H1 (cell line): ENCODE results near the gene FBLN5. TPM values are rescaled to one million over a fixed set of nuclear protein-coding genes. Genes with fewer than 3 reads are reported as not detected.

Source experiments
- CTCF ChIA-PET: fragments of 300-600 bp; sonication (Branson Sonifier 250); formaldehyde crosslinking; loops from one replicate; lab custom pipeline; 2021; ENCODE audit not compliant: partially characterized antibody; lab: Charles Lee
- POLR2A ChIA-PET: fragments of 300-600 bp; sonication (Branson Sonifier 250); formaldehyde crosslinking; loops from one replicate; lab custom pipeline; 2021; ENCODE audit warnings: inconsistent platforms; ENCODE audit not compliant: partially characterized antibody; lab: Charles Lee
- DNase-seq, 2 experiments: peaks; one replicate each; pipeline versions ENCODE4 v3.0.0 to v3.0.0-alpha.2; 2010 to 2022; ENCODE audit warnings: low spot score in 2 of 2, low read depth in 1 of 2, mixed read lengths in 1 of 2
- FAIRE-seq: peaks from 2 replicates; lab custom pipeline; 2011; peaks lifted over from hg19 to GRCh38; lab: Jason Lieb, UNC
- H2AFZ ChIP-seq: 2 replicates; pipeline ENCODE4 v1.8.1; 2012; ENCODE audit warnings: low read length, inconsistent platforms
- H2AK5ac ChIP-seq: 2 replicates; pipeline ENCODE4 v1.6.1; 2013; ENCODE audit warnings: low read depth, low read length
- H2BK120ac ChIP-seq: replicated peaks from 2 replicates; pipeline ENCODE3; 2013; ENCODE audit warnings: low read depth, low read length, inconsistent platforms
- H2BK12ac ChIP-seq: 2 replicates; pipeline ENCODE4 v1.6.1; 2013; ENCODE audit warnings: low read depth, low read length
- H2BK15ac ChIP-seq: 2 replicates; pipeline ENCODE4 v1.6.1; 2013; ENCODE audit warnings: low read length
- H2BK20ac ChIP-seq: 2 replicates; pipeline ENCODE4 v1.6.1; 2013; ENCODE audit warnings: low read length
- H2BK5ac ChIP-seq: 2 replicates; pipeline ENCODE4 v1.6.1; 2013; ENCODE audit warnings: low read depth, low read length
- H3K14ac ChIP-seq: 2 replicates; pipeline ENCODE4 v1.6.1; 2013; ENCODE audit warnings: inconsistent platforms; ENCODE audit not compliant: insufficient read length
- H3K18ac ChIP-seq: 2 replicates; pipeline ENCODE4 v1.6.1; 2013; ENCODE audit warnings: low read length; ENCODE audit errors: extremely low read depth
- H3K23ac ChIP-seq: 2 replicates; pipeline ENCODE4 v1.6.1; 2013; ENCODE audit warnings: inconsistent platforms; ENCODE audit not compliant: insufficient read length
- H3K23me2 ChIP-seq: 2 replicates; pipeline ENCODE4 v1.6.1; 2013; ENCODE audit warnings: low read depth, low read length
- H3K27ac ChIP-seq: 2 replicates; pipeline ENCODE4 v1.6.1; 2011; ENCODE audit warnings: low read depth, low read length, inconsistent platforms
- H3K27me3 ChIP-seq, 4 experiments: replicated peaks in 1 of 4; 1 replicate in 1 of 4; 2 replicates in 3 of 4; pipeline versions ENCODE4 v1.6.1 to v1.8.1; 2011 to 2013; ENCODE audit warnings: low read length in 3 of 4, mild to moderate bottlenecking in 3 of 4, inconsistent platforms in 2 of 4, mixed read lengths in 2 of 4, moderate library complexity in 1 of 4; ENCODE audit not compliant: control insufficient read depth in 3 of 4, insufficient read depth in 3 of 4; ENCODE audit errors: extremely low read depth in 1 of 4
- H3K36me3 ChIP-seq, 4 experiments: 2 replicates each; pipeline versions ENCODE4 v1.6.1 to v1.8.1; 2011 to 2013; ENCODE audit warnings: mild to moderate bottlenecking in 4 of 4, low read length in 3 of 4, moderate library complexity in 2 of 4, control low read depth in 1 of 4, inconsistent platforms in 1 of 4; ENCODE audit not compliant: insufficient read depth in 4 of 4, control insufficient read depth in 2 of 4
- H3K4ac ChIP-seq: replicated peaks from 2 replicates; pipeline ENCODE3; 2013; ENCODE audit warnings: low read length, low read depth, mixed read lengths, inconsistent platforms; ENCODE audit not compliant: insufficient read length
- H3K4me1 ChIP-seq, 4 experiments: replicated peaks in 1 of 4; 1 replicate in 1 of 4; 2 replicates in 3 of 4; pipeline versions ENCODE4 v1.6.1 to v1.8.1; 2011 to 2013; ENCODE audit warnings: low read length in 3 of 4, inconsistent platforms in 2 of 4, mixed read lengths in 1 of 4; ENCODE audit not compliant: insufficient read depth in 4 of 4, control insufficient read depth in 3 of 4
- H3K4me2 ChIP-seq, 2 experiments: 2 replicates each; pipeline versions ENCODE4 v1.6.1 to v1.8.1; 2011 to 2013; ENCODE audit warnings: low read depth in 2 of 2, low read length in 2 of 2, control low read depth in 1 of 2, inconsistent platforms in 1 of 2, mild to moderate bottlenecking in 1 of 2; ENCODE audit not compliant: insufficient read depth in 1 of 2
- H3K4me3 ChIP-seq, 4 experiments: fragments of 200-600, 300-600 bp in 1 of 4; sonication (generic), shearing (Covaris generic), sonication (Bioruptor Twin) in 1 of 4; 2 replicates each; pipeline versions ENCODE4 v1.5.1 to v1.8.1; 2011 to 2016; ENCODE audit warnings: low read length in 4 of 4, low read depth in 3 of 4, control low read depth in 2 of 4, inconsistent platforms in 2 of 4, mild to moderate bottlenecking in 2 of 4, mixed read lengths in 1 of 4, moderate library complexity in 1 of 4; ENCODE audit not compliant: insufficient read depth in 2 of 4; ENCODE audit errors: extremely low read depth in 1 of 4
- H3K56ac ChIP-seq: replicated peaks from 2 replicates; pipeline ENCODE3; 2013; ENCODE audit warnings: low read depth, mild to moderate bottlenecking, mixed read lengths, low read length, inconsistent platforms; ENCODE audit not compliant: insufficient read length
- H3K79me1 ChIP-seq: 2 replicates; pipeline ENCODE4 v1.6.1; 2013; ENCODE audit warnings: low read depth, low read length, control low read depth
- H3K79me2 ChIP-seq, 2 experiments: 2 replicates each; pipeline versions ENCODE4 v1.6.1 to v1.8.1; 2012 to 2013; ENCODE audit warnings: low read length in 2 of 2, mild to moderate bottlenecking in 2 of 2, inconsistent platforms in 1 of 2; ENCODE audit not compliant: insufficient read depth in 2 of 2, control insufficient read depth in 1 of 2
- H3K9ac ChIP-seq, 4 experiments: replicated peaks in 1 of 4; 1 replicate in 1 of 4; 2 replicates in 3 of 4; pipeline versions ENCODE4 v1.6.1 to v1.8.1; 2011 to 2013; ENCODE audit warnings: low read depth in 3 of 4, low read length in 3 of 4, control low read depth in 2 of 4, mild to moderate bottlenecking in 2 of 4, moderate library complexity in 2 of 4, inconsistent platforms in 1 of 4; ENCODE audit errors: extremely low read depth in 1 of 4
- H3K9me3 ChIP-seq, 2 experiments: 2 replicates each; pipeline versions ENCODE4 v1.6.1 to v1.8.1; 2012 to 2013; ENCODE audit warnings: mild to moderate bottlenecking in 2 of 2, moderate library complexity in 2 of 2, control low read depth in 1 of 2, inconsistent platforms in 1 of 2, low read depth in 1 of 2, low read length in 1 of 2, mixed read lengths in 1 of 2; ENCODE audit not compliant: insufficient read depth in 2 of 2
- H4K20me1 ChIP-seq, 2 experiments: replicated peaks in 1 of 2; 2 replicates each; pipeline versions ENCODE3 to v1.8.1; 2011 to 2013; ENCODE audit warnings: inconsistent platforms in 2 of 2, low read length in 2 of 2, mild to moderate bottlenecking in 1 of 2; ENCODE audit not compliant: insufficient read depth in 2 of 2, control insufficient read depth in 1 of 2
- H4K5ac ChIP-seq: 2 replicates; pipeline ENCODE4 v1.6.1; 2013; ENCODE audit warnings: low read length, low read depth, mixed read lengths, inconsistent platforms; ENCODE audit not compliant: insufficient read length
- H4K8ac ChIP-seq: 2 replicates; pipeline ENCODE4 v1.8.0; 2013; ENCODE audit warnings: mild to moderate bottlenecking, moderate library complexity, low read length, inconsistent platforms; ENCODE audit not compliant: insufficient read depth; ENCODE audit errors: extremely low read depth
- H4K91ac ChIP-seq: replicated peaks from 2 replicates; pipeline ENCODE3; 2013; ENCODE audit warnings: low read length, mixed read lengths, inconsistent platforms; ENCODE audit not compliant: insufficient read length
- ATF2 ChIP-seq: IDR thresholded peaks from 2 replicates; pipeline ENCODE4 v1.6.1; 2012; ENCODE audit warnings: low read length, inconsistent platforms
- CEBPB ChIP-seq: IDR thresholded peaks from 2 replicates; pipeline ENCODE4 v1.6.1; 2012; ENCODE audit warnings: low read depth, low read length
- KDM1A ChIP-seq: fragments of 200-600, 300-600 bp; sonication (generic); IDR thresholded peaks from 2 replicates; pipeline ENCODE4 v1.7.1; 2016; ENCODE audit warnings: mild to moderate bottlenecking, low read length, borderline replicate concordance
- KDM5A ChIP-seq: fragments of 200-600 bp; IDR thresholded peaks from 2 replicates; pipeline ENCODE4 v1.7.1; 2012; ENCODE audit warnings: mild to moderate bottlenecking, low read length, inconsistent platforms, mixed read lengths
- MAFK ChIP-seq: IDR thresholded peaks from 2 replicates; pipeline ENCODE4 v1.6.1; 2012; ENCODE audit warnings: low read depth, mild to moderate bottlenecking, improper control_type of control experiment, low read length
- RBBP5 ChIP-seq: IDR thresholded peaks from 2 replicates; pipeline ENCODE4 v1.7.1; 2012; ENCODE audit warnings: low read depth, mild to moderate bottlenecking, inconsistent platforms, low read length, moderate library complexity, borderline replicate concordance
- SIN3A ChIP-seq, 2 experiments: IDR thresholded peaks in 1 of 2; conservative IDR thresholded peaks in 1 of 2; 2 replicates each; pipeline ENCODE4 v1.6.1; 2011 to 2012; ENCODE audit warnings: low read length in 2 of 2, improper control_type of control experiment in 1 of 2, low read depth in 1 of 2, mild to moderate bottlenecking in 1 of 2
- SUZ12 ChIP-seq: fragments of 200-600 bp; sonication (generic); IDR thresholded peaks from 2 replicates; pipeline ENCODE4 v1.6.1; 2012; ENCODE audit warnings: mild to moderate bottlenecking, inconsistent platforms, low read length, moderate library complexity, mixed read lengths
- TCF12 ChIP-seq: IDR thresholded peaks from 2 replicates; pipeline ENCODE4 v1.6.1; 2011; ENCODE audit warnings: low read depth, mild to moderate bottlenecking, low read length
- ZNF274 ChIP-seq: IDR thresholded peaks from 2 replicates; pipeline ENCODE4 v1.7.0; 2012; ENCODE audit warnings: low read length, borderline replicate concordance; ENCODE audit errors: extremely low read depth
- WGBS, 2 experiments: shearing (Covaris generic) in 1 of 2; methylation state at CpG; one replicate each; pipeline versions ENCODE4 v1.1.6 to v1.1.7; 2013 to 2015; ENCODE audit warnings: low lambda C conversion rate in 2 of 2, mixed read lengths in 2 of 2, inconsistent platforms in 1 of 2, low coverage in 1 of 2, missing lambda C conversion rate in 1 of 2; ENCODE audit not compliant: insufficient replicate concordance in 2 of 2, insufficient coverage in 1 of 2, insufficient read length in 1 of 2; ENCODE audit errors: extremely low coverage in 1 of 2, missing lambda C conversion rate in 1 of 2; 5-methylcytosine and 5-hydroxymethylcytosine counted together
- polyA plus RNA-seq, 7 experiments: library from polyadenylated mRNA; depleted of rRNA in 3 of 7; stranded (reverse) in 5 of 7; unstranded in 2 of 7; fragments of >200 nt in 5 of 7; fragments of 200-250 nt in 2 of 7; gene quantifications; 1 replicate in 5 of 7; 2 replicates in 1 of 7; 4 replicates in 1 of 7; pipeline versions ENCODE4 v1.2.1 to v1.2.3, GENCODE V29; 2011 to 2013; ENCODE audit warnings: missing spikeins in 2 of 7, mixed read lengths in 2 of 7
- total RNA-seq: library from RNA; stranded (reverse); fragmentation: NEBNext Ultra II Directional; extraction: Animal tissue kit (Norgen Biotek cat#: 25700); gene quantifications from 2 replicates; pipeline ENCODE4 v1.2.1, GENCODE V29; 2021

FBLN5 gene
- total and polyA plus RNA-seq, 2 of the 8 experiments (the other 6 are each of a cell fraction or from before 2014, with no cell fraction given) = 0.88 to 3.5 TPM

GRCh38 chr14:91902336-91902735 lies 45.2 kb downstream of the FBLN5 start:
- ChIA-PET CTCF (interaction anchor here (0.6 to 3.0 kb wide), 4 partner anchors 10 to 203 kb away, joined by 3 to 13 read pairs (median 3); no protein-coding TSS in a partner anchor), POLR2A (interaction anchor here (0.7 kb wide), 1 partner anchor 800 kb away, joined by 5 read pairs; no protein-coding TSS in a partner anchor)
- Histone ChIP-seq H3K79me1 (no peaks in the 10 kb centered on the region), H3K23ac (no peak overlapping the region), H3K23me2 (no peaks in the 10 kb centered on the region), H3K27me3 (peaks cover 0 to 1% (median 0%) of the 10 kb centered on the region in 4 experiments; a peak in 1 of 7 replicates), H3K14ac (no peak overlapping the region), H4K5ac (no peak overlapping the region), H2BK5ac (no peak overlapping the region), H2BK12ac (no peak overlapping the region), H3K9ac (no peak overlapping the region), H3K36me3 (no peaks in the 10 kb centered on the region), H3K4ac (no peak overlapping the region), H3K18ac (no peak overlapping the region), H3K4me1 (peaks cover 0 to under 1% (median 0%) of the 10 kb centered on the region in 4 experiments; a peak in 3 of 7 replicates), H3K27ac (no peak overlapping the region), H4K8ac (no peak overlapping the region), H3K4me2 (no peak overlapping the region), H4K20me1 (peaks cover 0 to 2% of the 10 kb centered on the region in 2 experiments), H2AFZ (no peak overlapping the region), H3K9me3 (no peaks in the 10 kb centered on the region), H2BK20ac (no peak overlapping the region), H2AK5ac (no peak overlapping the region), H3K4me3 (no peak overlapping the region), H4K91ac (no peak overlapping the region), H3K56ac (no peak overlapping the region), H2BK120ac (no peak overlapping the region), H2BK15ac (no peak overlapping the region), H3K79me2 (no peaks in the 10 kb centered on the region)
- FAIRE-seq (no peak), DNase-seq (no peak)
- TF ChIP-seq MAFK (no peak), SUZ12 (no peak), KDM5A (no peak), SIN3A (conservative IDR thresholded peaks at IDR 0.05 in 1 of 2, IDR thresholded peaks at IDR 0.05 in 1 of 2; ENCODE audit: low read depth in 1 of 2, low read length in 2 of 2) (no peak), RBBP5 (no peak), TCF12 (no peak), KDM1A (no peak), ATF2 (no peak), ZNF274 (no peak), CEBPB (no peak)
- WGBS, 2 experiments = 94% methylated on average over 3 of the region's 3 CpGs; no CpG with 5 or more reads in 1 of the 2 experiments
